C1 segment of cervical spinal cord (tissue), 14 donors: ENCODE data around the gene PLXNA4.

Source experiments
- DNase-seq, 14 donors: peaks; one replicate each; lab custom pipeline; 2025; lab: John Stamatoyannopoulos, UW

Gene PLXNA4

GRCh38 chr7:132562690-132563089 lies 13.6 kb downstream of the PLXNA4 start:
- no peak for DNase-seq

DNA sequence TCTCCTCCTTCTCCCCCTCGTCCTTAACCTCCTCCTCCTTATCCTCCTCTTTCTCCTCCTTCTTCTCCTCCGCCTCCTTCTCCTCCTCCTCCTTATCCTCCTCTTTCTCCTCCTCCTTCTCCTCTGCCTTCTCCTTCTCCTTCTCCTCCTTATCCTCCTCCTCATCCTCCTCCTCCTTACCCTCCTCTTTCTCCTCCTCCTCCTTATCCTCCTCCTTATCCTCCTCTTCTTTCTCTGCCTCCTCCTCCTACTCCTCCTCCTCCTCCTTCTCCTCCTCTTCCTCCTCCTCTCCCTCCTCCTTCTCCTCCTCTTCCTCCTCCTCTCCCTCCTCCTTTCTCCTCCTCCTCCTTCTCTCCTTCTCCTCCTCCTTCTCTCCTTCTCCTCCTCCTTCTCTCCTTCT lies 14.5 kb downstream of the PLXNA4 start:
- DNase-seq = no peak

GRCh38 chr7:132560825-132561529 lies 15.3 kb downstream of the PLXNA4 start:
- no peak for DNase-seq

- DNase-seq = no peak
These were observed 16.2 kb downstream of the PLXNA4 start for GRCh38 chr7:132560105-132560504.

- no peak for DNase-seq
These were observed 17.5 kb downstream of the PLXNA4 start for GRCh38 chr7:132558815-132559214.

GRCh38 chr7:132557489-132558044 lies 18.7 kb downstream of the PLXNA4 start:
- no peak for DNase-seq

DNA sequence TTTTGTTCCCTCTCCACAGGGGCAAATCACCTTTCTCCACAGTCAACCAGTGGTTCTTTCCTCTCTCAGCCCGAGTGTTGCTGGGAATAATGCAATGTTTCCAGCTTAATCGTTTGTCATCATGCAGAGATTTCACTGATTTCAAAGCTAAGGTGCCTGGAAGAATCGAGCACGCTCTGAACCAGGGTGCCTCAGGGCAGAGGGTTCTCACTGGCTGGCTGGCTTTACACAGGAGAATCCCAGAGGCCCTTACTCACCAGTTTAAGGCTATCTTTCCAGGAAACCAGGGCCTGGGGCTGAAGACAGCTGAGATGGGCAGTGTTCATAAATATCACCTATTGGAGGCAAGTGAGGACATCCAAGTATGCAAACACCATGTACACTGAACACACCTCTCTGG lies 21.8 kb downstream of the PLXNA4 start:
- DNase-seq = no peak

- no peak for DNase-seq
These were observed 23.2 kb downstream of the PLXNA4 start for GRCh38 chr7:132553031-132553430.

DNA sequence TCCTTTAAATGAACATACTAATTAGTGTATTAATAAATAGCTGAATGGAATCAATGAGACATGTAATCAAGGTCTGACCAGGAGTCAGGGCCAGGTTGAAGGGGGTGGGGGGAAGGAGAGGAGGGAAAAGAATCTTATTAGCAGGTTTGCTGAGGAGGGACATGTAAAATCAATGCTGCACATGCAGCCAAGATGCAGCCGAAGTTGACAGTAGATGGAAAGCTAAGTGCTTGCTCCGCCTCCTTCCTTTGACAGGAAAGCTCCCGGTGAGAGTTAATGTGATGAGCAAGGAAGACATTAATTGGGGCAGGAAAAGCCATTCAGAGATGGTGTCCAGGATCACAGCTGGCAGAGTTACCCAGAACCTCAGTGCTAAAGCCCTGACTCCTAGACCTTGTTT lies 24.4 kb downstream of the PLXNA4 start:
- no peak for DNase-seq

GRCh38 chr7:132551439-132551838 lies 24.8 kb downstream of the PLXNA4 start:
- no peak for DNase-seq

GRCh38 chr7:132548489-132549078 lies 27.7 kb downstream of the PLXNA4 start:
- DNase-seq = no peak

DNA sequence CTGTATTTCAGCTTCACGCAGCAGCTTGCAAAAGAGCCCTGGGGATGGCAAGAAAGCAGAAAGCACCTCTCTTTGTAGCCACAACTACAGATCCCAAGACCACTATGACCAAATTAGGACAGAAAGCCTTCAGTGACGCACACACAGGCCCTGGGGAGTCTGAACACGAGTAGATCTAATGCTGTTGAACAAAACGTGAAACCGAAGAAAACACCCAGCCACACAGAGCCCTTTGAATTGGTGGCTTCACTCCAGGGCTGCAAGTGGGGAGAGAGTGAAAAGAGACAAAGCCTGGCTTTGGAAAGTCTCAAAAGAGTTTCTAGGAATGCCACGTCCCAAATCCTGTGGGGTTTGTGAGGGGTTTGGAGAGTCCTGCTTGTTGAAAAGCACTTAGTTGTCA lies 28.4 kb downstream of the PLXNA4 start:
- DNase-seq = peak in 2 of 14 donors; percentile 6 to 9

GRCh38 chr7:132546366-132547127 lies 29.7 kb downstream of the PLXNA4 start:
- no peak for DNase-seq

DNA sequence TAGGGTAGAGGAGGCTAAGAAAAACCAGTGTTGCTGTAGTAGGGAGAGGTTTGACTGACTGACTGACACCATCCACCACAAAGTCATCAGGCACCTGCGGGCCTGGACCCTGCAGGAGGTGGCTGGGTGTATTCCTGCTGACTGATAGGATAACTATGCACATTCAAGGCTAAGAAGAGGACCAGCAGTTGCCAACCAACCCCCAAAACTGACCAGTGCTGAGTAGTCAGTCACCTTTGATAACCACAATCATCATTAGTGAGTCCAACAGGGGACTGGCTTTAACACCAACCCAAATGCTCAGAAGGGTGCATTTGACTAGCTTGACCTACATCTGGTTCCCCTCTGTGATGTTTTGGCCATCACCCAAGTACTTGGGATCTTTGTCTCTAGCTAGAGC lies 30.5 kb downstream of the PLXNA4 start:
- DNase-seq = no peak

GRCh38 chr7:132544999-132545398 lies 31.3 kb downstream of the PLXNA4 start:
- DNase-seq = no peak

GRCh38 chr7:132544025-132544424 lies 32.2 kb downstream of the PLXNA4 start:
- DNase-seq = no peak

DNA sequence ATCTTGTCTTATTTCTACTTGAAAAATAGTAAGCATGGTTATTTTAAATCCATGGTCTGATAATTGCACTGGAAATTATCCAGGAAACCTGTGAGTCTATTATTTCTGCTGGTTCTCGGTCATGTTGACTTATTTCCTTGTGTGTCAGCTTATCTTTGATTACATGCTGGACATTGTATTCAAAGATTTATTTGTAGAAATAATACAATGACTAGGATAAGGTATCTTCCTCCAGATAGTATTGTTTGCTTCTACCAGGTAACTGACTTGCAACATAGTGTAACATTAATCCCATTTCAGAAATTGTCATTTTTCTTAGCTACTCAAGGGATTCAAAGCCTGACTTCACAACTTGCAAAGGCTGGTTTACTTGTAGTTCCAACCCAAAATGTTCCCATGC lies 33.4 kb downstream of the PLXNA4 start:
- no peak for DNase-seq

DNA sequence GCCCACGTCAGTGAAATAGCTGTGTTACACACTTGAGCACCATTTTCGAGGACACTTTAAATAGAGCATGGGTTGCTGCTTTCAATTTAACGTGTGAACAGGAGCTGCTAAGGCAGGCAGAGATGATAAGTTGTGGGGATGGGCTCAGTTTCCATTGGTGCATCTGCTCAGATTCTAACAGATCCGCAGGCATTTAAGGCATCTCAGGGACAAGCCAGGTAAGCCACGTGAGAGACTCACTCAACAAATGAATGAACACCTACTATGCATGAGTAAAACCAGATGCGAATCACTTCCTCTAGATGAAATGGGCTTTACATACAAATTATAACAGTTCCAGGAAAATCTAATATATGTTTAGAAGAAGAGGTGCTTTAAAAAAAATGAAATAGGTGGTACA lies 34.6 kb downstream of the PLXNA4 start:
- DNase-seq = no peak

GRCh38 chr7:132537456-132538145 lies 38.7 kb downstream of the PLXNA4 start:
- peak in 4 of 14 donors; percentile 10 to 20 (median 12) for DNase-seq

DNA sequence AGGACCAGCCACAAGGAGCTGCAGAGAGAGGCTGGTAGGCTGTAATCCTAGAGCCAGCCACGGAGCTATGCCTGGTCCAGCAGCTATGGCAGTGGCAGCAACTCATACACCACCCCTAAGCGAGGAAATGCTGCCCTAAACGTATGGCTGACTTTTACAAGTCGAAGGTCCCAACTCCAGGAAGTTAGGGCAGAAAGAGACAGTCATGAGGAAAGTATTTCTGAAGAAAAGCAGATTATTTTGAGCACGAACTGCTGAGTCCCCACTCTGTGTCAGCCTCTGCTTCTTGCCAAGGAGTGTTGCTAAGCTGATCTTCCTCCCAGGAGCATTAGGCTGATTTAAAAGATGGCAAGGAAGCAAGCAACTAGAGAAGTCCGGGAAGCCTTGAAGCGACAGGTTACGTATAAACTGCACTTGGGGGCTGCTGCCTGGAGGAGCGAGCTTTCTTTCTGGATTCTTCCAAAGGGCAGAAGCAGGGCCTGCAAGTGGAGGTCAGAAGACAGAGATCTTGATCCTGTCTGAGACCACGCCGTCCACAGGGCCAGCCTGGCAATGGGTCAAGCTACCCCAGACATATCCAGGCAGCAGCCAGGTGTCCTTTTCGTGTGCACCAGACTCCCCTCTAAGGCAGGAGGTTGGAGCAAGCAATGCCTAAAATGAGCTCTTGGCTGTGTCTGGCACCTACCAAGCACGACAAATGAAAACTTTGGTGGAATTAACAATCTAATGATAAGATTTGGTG lies 39.4 kb downstream of the PLXNA4 start:
- DNase-seq = no peak

GRCh38 chr7:132533916-132534315 lies 42.4 kb downstream of the PLXNA4 start:
- no peak for DNase-seq
